Uterus (tissue), 2 donors: ENCODE results near the gene LRGUK.

ENCODE experiments used
- POLR2A ChIP-seq, 2 donors: fragments of 450-650 bp; IDR thresholded peaks; one replicate each; pipeline ENCODE4 v1.6.1; 2016; ENCODE audit warnings: antibody characterized with exemption in 2 of 2, mild to moderate bottlenecking in 1 of 2, moderate library complexity in 1 of 2
- TF ChIP-seq, protein P1 (sequence below), 4 experiments: fragments of 200-600 bp in 2 of 4; fragments of 450-650 bp in 2 of 4; sonication (generic) in 2 of 4; IDR thresholded peaks; one replicate each; pipeline ENCODE4 v1.5.1; 2016 to 2019; ENCODE audit warnings: antibody characterized with exemption in 4 of 4, mild to moderate bottlenecking in 2 of 4, moderate library complexity in 1 of 4

DNA sequence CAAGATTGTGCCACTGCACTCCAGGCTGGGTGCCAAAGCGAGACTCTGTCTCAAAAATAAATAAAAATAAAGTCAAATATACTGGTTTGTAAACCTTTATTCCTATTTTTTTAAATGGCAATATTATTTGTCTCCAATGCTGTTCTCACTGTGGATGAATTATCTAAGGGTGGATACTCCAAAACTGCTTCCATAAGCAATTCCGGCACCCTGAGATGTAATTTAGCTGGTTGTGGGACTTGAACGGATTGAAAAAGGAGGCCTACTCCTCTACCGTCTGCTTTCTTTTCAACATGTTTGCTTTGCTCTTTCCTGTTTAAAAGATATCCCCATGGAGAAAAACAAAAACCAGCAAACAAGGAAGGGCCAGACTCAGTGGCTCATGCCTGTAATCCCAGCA is 135.2 kb downstream of the LRGUK start:
- no peak for TF ChIP-seq POLR2A (IDR thresholded peaks at IDR 0.05)
- TF ChIP-seq, protein P1, sequence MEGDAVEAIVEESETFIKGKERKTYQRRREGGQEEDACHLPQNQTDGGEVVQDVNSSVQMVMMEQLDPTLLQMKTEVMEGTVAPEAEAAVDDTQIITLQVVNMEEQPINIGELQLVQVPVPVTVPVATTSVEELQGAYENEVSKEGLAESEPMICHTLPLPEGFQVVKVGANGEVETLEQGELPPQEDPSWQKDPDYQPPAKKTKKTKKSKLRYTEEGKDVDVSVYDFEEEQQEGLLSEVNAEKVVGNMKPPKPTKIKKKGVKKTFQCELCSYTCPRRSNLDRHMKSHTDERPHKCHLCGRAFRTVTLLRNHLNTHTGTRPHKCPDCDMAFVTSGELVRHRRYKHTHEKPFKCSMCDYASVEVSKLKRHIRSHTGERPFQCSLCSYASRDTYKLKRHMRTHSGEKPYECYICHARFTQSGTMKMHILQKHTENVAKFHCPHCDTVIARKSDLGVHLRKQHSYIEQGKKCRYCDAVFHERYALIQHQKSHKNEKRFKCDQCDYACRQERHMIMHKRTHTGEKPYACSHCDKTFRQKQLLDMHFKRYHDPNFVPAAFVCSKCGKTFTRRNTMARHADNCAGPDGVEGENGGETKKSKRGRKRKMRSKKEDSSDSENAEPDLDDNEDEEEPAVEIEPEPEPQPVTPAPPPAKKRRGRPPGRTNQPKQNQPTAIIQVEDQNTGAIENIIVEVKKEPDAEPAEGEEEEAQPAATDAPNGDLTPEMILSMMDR (IDR thresholded peaks at IDR 0.05), result no peak
